Measurements from ENCODE around the gene SUPT3H.

SUPT3H gene

GRCh38 chr6:44785130-44785529 lies 592.6 kb downstream of the SUPT3H start:
- DNase-seq (ENCODE audit: low read depth), result no peak

DNA sequence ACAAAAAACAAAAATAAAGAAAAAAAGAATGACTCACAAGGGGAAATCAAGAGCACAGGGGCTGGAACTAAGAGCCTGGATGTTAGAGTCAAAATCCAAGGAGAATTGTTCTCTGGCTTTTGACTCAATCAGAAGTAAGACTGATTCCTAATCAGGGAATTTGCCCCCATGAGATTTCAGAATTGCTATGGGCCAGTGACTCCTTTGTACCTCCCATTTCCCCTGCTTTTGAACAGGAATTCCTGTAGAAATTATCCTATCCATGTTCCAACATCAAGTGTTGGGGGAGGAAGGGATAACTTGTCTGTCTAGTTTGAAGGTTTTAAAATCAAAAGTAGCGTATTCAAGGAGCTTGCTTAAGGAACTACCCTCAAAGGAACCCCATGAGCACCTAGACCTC lies 593.5 kb downstream of the SUPT3H start:
- DNase-seq (ENCODE audit: low read depth), result no peak

GRCh38 chr6:44782892-44783291 lies 594.8 kb downstream of the SUPT3H start:
- DNase-seq (ENCODE audit: low read depth), result no peak

DNA sequence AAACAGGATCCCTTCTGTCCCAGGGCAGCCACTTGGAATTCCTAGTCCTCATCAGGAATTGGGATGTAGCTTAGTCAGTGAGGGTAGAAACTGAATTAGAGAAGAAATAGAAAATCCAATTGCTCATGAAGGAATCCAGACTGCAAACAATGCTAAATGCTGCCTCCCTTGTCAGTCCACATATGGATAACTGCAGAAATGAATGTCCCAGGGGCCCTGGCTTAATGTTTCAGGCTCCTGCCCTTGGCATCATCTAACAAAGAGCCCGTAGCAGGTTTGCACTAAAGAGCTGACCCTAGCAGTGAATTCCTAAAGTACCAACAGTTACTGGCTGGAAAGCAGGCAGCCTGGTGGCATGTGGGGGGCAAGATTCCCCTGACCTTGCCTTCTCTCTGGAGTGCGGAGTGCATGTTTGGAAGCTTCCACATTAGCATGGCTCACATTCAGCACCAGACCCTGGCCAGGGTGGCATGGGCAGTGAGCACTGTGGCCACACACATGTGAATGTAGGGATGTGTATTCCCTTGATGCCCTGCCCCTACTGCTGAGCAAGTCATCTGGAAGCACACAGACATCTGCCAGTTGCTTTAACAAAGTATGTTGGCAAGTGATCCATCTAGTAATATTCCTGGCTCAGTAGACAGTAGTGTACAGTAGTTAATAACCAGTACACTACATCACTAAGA lies 595.7 kb downstream of the SUPT3H start:
- DNase-seq (ENCODE audit: low read depth), result no peak

- no peak for DNase-seq (ENCODE audit: low read depth)
These were observed 597.6 kb downstream of the SUPT3H start for GRCh38 chr6:44780161-44780560.

GRCh38 chr6:44779130-44779826 lies 598.5 kb downstream of the SUPT3H start:
- no peak for DNase-seq (ENCODE audit: low read depth)

Measured in HS-5 (cell line).